GM18870 (cell line): ENCODE results near the gene RUNX3.

ENCODE experiments used
- ATAC-seq: cut with Tn5 transposase; IDR thresholded peaks from one replicate; pipeline ENCODE4 v1.9.1; 2021; ENCODE audit warnings: moderate library complexity; ENCODE audit not compliant: unreplicated experiment

Gene RUNX3

DNA sequence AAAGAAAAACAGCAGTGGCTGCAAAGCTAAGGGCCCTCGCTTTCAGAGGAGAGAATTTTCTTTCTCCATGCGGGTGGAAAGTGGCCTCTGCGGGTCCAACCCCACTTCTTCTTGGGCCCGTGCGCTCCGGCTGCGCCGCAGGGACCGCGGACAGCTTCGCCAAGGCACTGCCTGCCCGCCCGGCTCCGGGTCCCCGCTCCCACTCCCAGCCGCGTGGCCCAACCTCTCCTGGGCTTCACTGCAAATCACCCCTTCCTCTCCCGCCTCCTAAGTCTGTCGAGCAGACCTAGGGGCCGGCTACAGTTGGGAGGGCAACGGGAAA lies 1.0 kb upstream of the RUNX3 start:
- ATAC-seq = no peak

DNA sequence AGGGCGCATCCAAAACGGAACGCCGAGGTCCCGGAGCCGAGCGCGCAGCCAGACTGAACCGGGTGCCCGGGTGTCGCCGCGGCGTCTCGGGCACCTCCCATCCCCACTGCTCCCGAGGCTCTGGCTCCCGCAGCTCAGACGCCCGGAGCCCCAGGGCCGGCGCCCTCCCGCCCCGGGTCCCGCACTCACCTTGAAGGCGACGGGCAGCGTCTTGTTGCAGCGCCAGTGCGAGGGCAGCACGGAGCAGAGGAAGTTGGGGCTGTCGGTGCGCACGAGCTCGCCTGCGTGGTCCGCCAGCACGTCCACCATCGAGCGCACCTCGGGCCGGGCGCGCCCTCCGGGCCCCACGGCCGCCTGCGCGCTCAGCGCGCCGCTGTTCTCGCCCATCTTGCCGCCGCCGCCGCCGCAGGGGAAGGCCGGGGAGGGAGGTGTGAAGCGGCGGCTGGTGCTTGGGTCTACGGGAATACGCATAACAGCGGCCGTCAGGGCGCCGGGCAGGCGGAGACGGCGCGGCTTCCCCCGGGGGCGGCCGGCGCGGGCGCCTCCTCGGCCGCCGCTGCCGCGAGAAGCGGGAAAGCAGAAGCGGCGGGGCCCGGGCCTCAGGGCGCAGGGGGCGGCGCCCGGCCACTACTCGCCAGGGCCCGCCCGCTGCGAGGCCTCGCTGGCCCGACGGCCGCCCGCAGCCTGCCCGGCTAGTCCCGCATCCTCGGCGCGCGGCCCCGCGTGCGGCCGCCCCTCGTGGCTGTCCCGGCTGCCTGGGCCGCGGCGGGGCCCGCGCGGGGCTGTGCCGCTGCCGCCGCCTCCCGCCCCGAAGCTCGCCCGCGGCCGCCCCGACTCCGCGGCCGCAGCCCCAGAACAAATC lies 447 bp downstream of the RUNX3 start:
- peak; percentile 3 for ATAC-seq

DNA sequence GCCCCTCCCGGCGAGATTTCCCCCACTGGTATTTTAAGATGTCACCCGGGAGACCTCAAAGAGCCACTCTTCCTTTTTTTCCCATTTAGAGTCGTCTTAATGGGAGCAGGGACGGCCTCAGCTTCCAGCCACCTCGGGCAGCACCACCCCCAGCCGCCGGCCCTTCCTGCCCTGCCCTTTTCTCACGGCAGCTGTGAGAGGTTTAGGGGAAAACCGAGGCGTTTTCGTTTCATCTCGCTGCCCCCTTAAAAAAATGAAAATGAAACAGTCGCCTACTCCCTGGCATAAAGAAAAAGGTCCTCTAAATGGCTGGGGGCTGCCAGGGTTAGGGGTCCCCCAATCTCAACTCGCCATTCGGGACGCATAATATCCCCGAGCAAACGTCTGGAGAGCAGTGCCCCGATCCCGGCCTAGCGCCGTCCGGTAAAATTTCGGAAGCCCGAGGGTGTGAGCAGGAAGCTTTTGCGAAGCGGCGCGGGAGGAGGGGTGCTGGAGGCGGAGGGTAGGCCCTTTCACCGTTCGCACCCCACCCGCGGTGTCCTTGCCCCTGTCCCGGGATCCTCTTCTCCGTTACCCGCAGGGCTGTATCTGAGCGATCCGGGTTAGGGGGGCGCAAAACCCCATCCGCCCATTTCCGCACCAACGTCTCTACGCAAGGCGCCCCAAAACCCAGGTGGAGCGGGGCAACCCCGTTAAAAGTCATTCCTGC lies 1.2 kb downstream of the RUNX3 start:
- ATAC-seq = no peak

DNA sequence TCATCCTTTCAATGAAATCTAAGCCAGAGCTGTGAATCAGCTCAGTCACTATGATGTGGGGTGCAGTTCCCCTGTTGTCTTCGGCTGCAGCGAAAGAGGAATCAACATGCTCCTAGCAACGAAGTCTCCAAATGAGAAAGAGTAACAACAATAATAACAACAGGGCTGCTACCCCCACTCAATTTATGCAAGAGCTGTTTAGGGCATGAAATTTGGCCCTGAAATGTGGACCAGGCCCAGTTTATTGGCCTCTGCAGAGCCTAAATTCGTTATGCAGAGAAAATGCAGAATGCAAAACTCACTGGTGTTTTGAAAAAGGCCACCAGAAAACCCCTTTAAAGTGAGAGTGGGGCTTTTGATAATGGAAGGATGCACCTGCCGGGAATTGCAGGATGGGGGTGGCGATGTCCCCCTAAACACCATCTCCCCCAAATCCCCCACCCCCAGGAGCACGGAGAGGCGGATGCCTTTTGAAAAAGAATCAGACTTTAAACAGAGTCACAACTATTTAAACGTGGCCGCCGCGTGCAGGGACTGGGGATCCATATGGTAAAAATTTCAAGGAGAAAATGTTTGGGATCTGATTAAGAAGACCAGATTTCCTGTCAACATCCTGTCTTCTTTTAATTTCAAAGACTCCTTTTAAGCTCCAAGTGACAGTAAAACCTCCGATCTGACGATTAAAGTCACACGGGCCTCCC lies 1.9 kb downstream of the RUNX3 start:
- no peak for ATAC-seq

- ATAC-seq = no peak
Measured at GRCh38 chr1:24927473-24927872, 2.6 kb downstream of the RUNX3 start.

DNA sequence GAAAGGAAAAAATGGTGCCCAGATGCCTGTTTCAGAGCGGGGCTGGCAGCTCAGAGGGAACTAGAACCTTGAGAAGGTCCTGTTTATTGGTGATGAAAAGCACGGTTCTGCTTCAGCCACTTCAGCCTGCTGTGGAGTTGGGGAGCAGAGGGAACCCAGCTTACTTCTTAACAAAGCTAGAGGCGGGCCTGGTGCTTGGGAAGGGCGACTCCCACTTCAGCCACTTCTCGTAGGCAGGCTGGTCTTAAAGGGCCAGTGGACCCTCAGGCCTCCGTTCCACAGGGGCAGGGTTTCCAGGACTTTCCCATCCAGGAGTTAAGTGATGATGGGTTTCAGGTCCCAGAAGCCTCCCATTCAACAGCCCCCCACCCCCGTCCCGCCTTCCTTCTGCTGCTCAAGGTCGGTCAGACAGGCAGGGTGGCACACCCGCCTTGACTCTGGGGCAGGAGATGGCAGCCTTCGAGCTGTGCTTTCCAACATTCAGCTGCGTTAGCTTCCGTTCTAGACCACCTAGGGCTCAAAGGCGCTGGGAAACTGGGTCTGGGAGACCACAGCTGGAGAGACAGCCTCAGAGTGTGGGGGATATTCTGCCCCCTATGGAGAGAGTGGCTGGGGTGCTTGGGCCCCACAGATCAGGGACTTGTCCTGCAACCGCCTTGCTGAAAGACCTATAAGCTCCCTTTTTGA lies 3.4 kb downstream of the RUNX3 start:
- no peak for ATAC-seq

DNA sequence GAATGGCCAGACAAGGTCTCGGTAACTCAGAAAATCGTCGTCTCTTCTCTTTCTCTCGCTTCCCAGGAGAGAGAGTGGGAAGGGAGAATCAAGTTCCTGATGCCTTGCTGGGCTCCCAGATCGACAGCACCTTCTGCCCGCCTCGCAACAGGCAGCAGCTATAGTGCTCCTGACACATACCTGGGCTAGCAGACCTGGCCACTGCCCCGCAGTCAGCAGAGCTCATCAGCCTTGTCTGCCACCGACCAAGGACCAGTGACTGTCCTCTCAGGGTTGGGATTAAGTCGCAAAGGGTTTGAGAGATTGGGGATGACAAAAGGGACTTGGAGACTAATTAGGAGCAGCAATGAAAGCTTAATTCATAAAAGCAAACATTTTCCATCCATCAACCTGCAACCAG lies 4.1 kb downstream of the RUNX3 start:
- ATAC-seq = no peak

- ATAC-seq = no peak
Measured at GRCh38 chr1:24925082-24925779, 4.8 kb downstream of the RUNX3 start.

DNA sequence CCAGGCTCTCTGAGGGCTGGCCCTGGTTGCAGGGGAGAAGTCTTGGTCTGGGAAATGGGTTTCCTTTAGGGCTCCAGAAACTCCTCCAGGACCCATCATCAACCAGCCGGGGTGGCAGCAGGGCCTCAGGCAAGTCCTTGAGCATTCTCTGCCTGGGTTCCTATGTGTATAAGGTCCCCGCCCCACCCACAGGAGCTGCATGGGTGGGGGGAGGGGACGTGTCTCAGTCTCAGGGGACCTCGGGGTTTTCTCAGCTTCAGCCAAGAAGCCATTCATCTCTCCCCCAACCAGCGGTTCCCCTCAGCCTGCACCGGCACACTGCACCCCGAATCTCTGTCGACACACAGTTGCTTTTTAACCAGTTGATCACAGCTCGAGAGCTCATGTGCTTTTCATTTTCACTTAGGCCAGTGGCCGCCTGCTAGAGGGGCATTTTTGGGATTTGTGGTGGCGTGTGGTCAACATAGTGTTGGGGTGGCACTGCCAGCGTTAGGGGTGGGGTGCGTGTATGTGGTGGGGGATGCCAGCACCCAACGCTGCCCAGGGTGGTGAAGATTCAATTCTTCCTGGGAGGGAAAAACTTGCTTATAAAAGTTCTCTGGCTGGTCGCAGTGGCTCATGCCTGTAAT lies 6.5 kb downstream of the RUNX3 start:
- no peak for ATAC-seq

- ATAC-seq = no peak
Measured at GRCh38 chr1:24921938-24922662, 8.0 kb downstream of the RUNX3 start.

DNA sequence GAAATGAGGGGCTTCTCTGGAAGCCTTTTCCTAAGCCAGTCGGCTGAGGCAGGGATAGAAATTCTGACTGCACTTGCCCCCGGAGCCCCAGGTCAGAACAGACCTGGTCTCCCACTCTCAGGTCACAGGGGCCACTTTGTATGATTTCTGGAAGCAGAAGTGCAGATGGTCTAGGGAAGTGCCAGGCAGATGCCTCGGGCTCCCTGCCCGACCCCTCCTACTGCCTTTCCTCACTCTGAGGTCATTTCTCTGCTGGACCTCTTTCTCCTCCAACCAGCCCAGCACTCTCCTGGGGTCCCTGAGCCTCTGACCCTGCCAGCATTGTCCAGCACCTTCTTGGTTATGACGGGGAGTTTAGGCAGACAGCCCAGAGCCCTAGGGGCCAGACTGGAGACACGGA lies 8.7 kb downstream of the RUNX3 start:
- no peak for ATAC-seq

DNA sequence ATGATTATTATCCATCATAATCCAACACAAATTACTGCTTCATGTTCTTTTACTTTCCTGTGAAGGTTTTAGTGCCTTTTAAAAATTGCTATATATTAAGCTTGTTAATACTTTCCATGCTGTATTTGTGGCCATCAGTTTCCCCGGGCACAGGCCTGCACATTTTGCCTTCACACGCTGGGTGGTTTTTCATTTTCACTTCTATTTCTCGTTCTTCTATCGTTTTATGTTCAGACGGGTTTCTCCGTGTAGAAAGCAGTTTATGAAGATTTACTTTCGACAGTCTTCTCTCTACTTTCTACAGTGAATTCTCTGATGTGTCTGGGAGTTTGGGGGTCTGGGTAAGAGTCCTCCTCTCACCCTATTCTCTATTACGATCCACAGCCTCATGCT lies 9.5 kb downstream of the RUNX3 start:
- ATAC-seq = no peak

DNA sequence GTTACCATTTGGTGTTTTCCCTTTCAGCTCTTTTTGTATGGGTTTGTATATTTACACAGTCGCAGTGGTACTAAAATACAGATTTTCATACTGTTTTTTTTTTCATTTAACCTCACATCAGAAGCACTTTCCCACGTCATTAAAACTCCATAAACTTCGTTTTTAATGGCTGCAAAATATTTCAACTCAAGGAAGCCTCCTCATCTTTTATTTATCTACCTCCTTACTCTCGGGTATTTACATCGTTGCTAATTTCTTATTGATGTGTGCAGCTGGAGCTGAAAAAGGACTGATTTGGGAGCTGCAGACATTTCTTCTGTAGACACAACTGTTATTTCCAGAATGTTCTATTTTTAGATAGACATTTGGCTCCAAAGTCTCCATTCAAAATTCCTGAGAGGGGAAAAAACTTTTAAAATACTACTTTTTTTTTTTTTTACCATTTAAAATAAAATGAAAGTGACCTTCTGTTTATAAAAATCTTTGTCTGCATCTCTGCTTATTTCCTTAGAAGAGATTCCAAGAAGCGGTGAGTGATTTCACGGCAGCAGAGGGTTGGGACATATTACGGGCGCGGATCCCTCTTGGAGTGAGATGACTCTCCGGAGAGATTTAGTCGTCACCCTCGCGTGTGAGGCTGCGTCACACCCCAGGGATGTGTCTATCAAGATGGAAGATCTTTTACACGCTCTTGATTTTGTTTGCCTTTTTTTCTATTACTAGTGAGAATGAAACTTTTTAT lies 10.1 kb downstream of the RUNX3 start:
- no peak for ATAC-seq

GRCh38 chr1:24918995-24919605 lies 11.0 kb downstream of the RUNX3 start:
- ATAC-seq = no peak

DNA sequence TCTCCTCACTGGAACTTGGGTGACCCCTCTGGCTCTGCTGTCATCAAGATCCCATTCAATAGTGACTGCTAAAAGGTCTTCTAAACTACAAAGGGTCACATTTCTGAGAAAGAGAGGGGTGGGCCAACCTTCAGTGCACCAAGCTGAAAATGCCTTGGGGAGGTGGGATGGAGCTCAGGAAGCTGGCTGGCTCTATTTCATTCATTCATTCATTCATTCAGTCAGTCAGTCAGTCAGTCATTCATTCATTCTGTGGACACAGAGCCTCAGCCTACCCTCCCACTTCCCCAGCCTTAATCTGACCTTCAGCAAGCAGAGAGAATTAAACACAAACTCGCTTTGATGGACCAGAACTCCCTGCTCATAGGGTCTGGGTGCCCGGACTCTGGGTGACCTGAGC lies 11.7 kb downstream of the RUNX3 start:
- ATAC-seq = no peak

- no peak for ATAC-seq
Measured at GRCh38 chr1:24917327-24918074, 12.6 kb downstream of the RUNX3 start.

DNA sequence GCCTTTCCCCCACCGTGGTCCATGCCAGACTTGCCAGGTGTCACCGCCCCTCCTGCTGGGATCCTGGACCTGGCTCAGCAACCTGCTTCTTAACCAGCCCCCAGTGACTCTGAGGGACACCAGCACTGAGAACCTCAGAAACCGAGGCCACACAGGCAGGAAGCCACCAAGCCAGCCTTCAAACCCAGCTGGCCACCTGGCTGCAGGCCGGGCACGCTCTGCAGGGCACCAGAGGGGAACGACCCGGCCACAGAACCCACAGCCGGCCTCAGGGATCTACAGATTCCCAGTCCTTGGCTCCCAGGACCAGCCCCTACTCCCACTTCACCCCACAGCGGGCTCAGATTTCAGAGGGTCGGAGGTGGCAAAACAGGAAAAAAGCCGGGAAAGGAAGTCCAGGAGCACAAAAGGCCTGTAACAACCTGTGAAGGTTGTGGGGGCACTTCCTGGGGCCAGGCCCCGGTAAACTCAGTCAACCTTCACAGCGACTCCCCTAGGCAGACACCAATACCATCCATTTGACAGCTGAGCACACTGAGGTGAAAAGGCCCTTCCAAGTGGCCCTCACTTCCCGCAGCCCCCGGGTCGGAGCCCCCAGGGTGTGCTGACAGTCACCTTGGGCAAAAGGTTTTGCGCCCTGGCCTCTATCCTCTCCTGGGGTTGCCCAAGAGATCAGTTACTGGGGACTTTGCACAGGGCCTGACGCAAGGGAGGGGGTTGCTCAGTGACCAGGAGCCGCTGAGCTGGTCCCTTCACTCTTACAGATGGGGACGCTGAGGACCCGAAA lies 14.1 kb downstream of the RUNX3 start:
- ATAC-seq = no peak
